GM18951 (cell line): ENCODE data around the gene LRRTM4.

ENCODE experiments used
- POLR2A ChIP-seq: IDR thresholded peaks from 4 replicates; pipeline ENCODE4 v1.6.1; 2011; ENCODE audit warnings: mild to moderate bottlenecking; ENCODE audit not compliant: insufficient read length, insufficient read depth; ENCODE audit errors: extremely low read depth
- in situ Hi-C: fragments of 300-500 bp; cut with MboI; formaldehyde crosslinking; loops from one replicate; pipeline ENCODE4 v1.12.0; 2022; ENCODE audit warnings: low sequenced_read_pairs, mixed read lengths, inconsistent platforms; ENCODE audit not compliant: unreplicated experiment

LRRTM4 gene

GRCh38 chr2:76985387-76986136 lies 536.6 kb downstream of the LRRTM4 start:
- TF ChIP-seq POLR2A, result no peak
- in situ Hi-C loops, result no loop called here

GRCh38 chr2:76984359-76984758 lies 537.8 kb downstream of the LRRTM4 start:
- no peak for TF ChIP-seq POLR2A
- in situ Hi-C loops, result no loop called here

GRCh38 chr2:76980067-76980787 lies 541.9 kb downstream of the LRRTM4 start:
- in situ Hi-C loops, result no loop called here
- TF ChIP-seq POLR2A, result no peak

- TF ChIP-seq POLR2A, result no peak
- in situ Hi-C loops, result no loop called here
Measured at GRCh38 chr2:76977846-76978727, 544.1 kb downstream of the LRRTM4 start.

GRCh38 chr2:76975752-76976151 lies 546.4 kb downstream of the LRRTM4 start:
- no peak for TF ChIP-seq POLR2A
- in situ Hi-C loops, result no loop called here

GRCh38 chr2:76973610-76974009 lies 548.6 kb downstream of the LRRTM4 start:
- in situ Hi-C loops, result no loop called here
- TF ChIP-seq POLR2A, result no peak

- TF ChIP-seq POLR2A, result no peak
- in situ Hi-C loops, result no loop called here
Measured at GRCh38 chr2:76965772-76966171, 556.4 kb downstream of the LRRTM4 start.

- no peak for TF ChIP-seq POLR2A
- in situ Hi-C loops, result no loop called here
Measured at GRCh38 chr2:76958749-76959148, 563.4 kb downstream of the LRRTM4 start.

GRCh38 chr2:76953733-76954347 lies 568.3 kb downstream of the LRRTM4 start:
- TF ChIP-seq POLR2A, result no peak
- in situ Hi-C loops, result no loop called here

- no peak for TF ChIP-seq POLR2A
- in situ Hi-C loops, result no loop called here
Measured at GRCh38 chr2:76946631-76947145, 575.5 kb downstream of the LRRTM4 start.

GRCh38 chr2:76940559-76940958 lies 581.6 kb downstream of the LRRTM4 start:
- in situ Hi-C loops, result no loop called here
- TF ChIP-seq POLR2A, result no peak

GRCh38 chr2:76938153-76938552 lies 584.0 kb downstream of the LRRTM4 start:
- in situ Hi-C loops, result no loop called here
- TF ChIP-seq POLR2A, result no peak

GRCh38 chr2:76932550-76932949 lies 589.6 kb downstream of the LRRTM4 start:
- TF ChIP-seq POLR2A, result no peak
- in situ Hi-C loops, result no loop called here
